ENCODE results near the gene BLCAP. TPM values are rescaled to one million over a fixed set of nuclear protein-coding genes. Genes with fewer than 3 reads are reported as not detected.

The BLCAP gene
- total RNA-seq, 1 donor from 2014 or later = 91.8 TPM

DNA sequence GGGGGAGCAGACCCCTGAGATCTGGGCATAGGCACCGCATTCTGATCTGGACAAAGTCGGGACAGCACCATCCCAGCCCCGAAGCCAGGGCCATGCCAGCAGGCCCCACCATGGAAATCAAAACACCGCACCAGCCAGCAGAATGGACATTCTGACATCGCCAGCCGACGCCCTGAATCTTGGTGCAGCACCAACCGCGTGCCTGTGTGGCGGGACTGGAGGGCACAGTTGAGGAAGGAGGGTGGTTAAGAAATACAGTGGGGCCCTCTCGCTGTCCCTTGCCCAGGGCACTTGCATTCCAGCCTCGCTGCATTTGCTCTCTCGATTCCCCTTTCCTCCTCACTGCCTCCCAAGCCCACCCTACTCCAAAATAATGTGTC, 4.7 kb downstream of the BLCAP start:
- no peak overlapping the region for H3K4me3 ChIP-seq
- no peaks in the 10 kb centered on the region for H3K27me3 ChIP-seq (ENCODE audit: low read depth)
- H3K36me3 ChIP-seq = peaks cover 15% of the 10 kb centered on the region
- intact Hi-C loops (cut with micrococcal nuclease) = no loop called here
- no peak for TF ChIP-seq CTCF (IDR thresholded peaks at IDR 0.05; ENCODE audit: borderline replicate concordance)
- DNase-seq = no peak
- peaks cover 96% of the 10 kb centered on the region for H3K4me1 ChIP-seq
- no peaks in the 10 kb centered on the region for H3K9me3 ChIP-seq (replicated peaks)
- H3K27ac ChIP-seq (replicated peaks) = peak overlapping the region; percentile 25

DNA sequence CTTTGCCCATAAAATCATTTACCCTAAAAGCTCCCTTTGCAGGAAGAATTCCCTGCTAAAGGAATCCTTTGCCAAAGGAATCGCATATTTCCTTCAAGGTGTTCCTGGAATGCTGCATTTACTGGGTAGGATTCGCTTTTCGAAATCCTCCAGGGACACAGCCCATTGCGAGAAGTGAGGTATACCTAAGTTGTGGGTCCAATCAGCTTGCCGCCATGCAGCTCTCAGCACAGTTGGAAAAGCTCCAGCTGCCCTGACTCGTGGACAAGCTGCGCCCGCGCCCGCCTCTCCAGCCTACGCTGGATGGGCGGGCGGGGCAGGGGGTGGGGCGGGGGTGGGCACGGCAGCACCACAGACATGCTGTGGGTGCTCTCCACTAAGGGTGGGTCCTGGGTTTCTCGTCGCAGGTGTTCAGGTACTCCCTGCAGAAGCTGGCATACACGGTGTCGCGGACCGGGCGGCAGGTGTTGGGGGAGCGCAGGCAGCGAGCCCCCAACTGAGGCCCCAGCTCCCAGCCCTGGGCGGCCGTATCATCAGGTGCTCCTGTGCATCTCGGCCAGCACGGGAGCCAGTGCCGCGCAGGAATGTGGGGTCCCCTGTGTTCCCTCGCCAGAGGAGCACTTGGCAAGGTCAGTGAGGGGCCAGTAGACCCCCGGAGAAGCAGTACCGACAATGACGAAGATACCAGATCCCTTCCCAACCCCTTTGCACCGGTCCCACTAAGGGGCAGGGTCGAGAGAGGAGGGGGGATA, 5.2 kb downstream of the BLCAP start:
- Histone ChIP-seq H3K4me1 (peaks cover 100% of the 10 kb centered on the region), H3K27me3 (ENCODE audit: low read depth) (no peaks in the 10 kb centered on the region), H3K27ac (replicated peaks) (peak overlapping the region; percentile 25), H3K9me3 (replicated peaks) (no peaks in the 10 kb centered on the region), H3K4me3 (peak overlapping the region; percentile 20), H3K36me3 (peaks cover 19% of the 10 kb centered on the region)
- peak; percentile 66 for DNase-seq
- no peak for TF ChIP-seq CTCF (IDR thresholded peaks at IDR 0.05; ENCODE audit: borderline replicate concordance)
- intact Hi-C loops (cut with micrococcal nuclease) = no loop called here

DNA sequence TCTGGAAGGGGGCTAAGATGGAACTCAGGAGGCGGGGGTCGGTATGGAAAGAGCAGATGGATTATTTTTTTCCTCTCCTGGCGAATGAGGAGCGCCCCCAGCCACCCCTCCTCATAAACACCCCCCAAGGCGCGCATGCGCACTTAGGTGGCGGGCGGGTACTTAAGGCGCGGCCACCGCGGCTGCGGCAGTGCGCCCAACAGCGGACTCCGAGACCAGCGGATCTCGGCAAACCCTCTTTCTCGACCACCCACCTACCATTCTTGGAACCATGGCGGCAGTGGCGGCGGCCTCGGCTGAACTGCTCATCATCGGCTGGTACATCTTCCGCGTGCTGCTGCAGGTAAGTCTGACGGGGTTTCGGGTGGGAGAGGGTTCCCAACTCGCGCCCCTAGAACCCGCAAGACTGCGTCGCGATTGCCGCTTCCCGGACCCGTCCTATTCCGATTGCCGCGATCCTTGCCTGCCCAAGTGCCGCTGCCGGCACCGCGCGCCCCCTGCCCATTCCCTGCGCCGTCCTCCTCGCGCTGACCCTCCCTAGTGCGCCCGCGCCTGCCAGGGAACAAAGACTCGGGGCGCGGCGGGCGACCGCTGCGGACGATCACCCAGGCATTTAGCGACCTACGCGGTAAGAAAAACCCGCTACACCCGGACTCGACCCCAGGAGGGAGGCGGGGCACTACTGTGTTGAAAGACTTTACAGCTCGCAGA, 6.5 kb downstream of the BLCAP start, which contains the start of gene NNAT:
Gene NNAT (plus strand): TSS at position 190 of the 711 bp plus-strand sequence. CDS start 82 bp downstream, at position 272.
- H3K4me1 ChIP-seq = peaks cover 99% of the 10 kb centered on the region
- intact Hi-C loops (cut with micrococcal nuclease) = no loop called here
- no peak for TF ChIP-seq CTCF (IDR thresholded peaks at IDR 0.05; ENCODE audit: borderline replicate concordance)
- H3K27ac ChIP-seq (replicated peaks) = peak within 1 kb of the TSS; percentile 77
- no peaks in the 10 kb centered on the region for H3K27me3 ChIP-seq (ENCODE audit: low read depth)
- no peak for DNase-seq
- peak within 1 kb of the TSS; percentile 24 for H3K4me3 ChIP-seq
- peaks cover 20% of the 10 kb centered on the region for H3K36me3 ChIP-seq
- no peaks in the 10 kb centered on the region for H3K9me3 ChIP-seq (replicated peaks)

DNA sequence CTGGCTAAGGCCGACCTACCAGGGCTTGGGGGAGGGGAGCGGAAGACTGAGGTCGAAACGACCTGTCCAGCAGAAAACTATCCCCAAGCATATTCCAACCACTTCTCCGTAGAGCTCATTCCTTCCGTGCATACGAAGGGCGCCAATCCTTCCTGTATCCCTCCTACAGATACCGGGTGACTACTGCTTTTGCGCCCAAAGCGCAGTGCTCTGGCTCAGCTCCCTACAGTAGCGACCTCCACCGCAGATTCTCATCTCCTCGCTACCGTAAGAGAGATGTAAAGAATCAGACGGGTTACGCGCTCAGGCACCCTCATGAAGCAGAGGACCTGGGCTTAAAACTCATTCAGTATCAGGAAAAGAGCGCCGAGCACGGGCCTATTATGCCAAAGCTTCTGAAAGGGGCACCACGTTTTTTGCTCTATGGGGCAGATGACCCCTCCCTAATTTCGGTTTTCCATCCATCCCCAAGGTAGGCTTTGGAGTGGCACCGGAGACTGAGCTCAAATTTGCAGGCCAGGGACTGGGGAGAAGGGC, 7.2 kb downstream of the BLCAP start:
- H3K27ac ChIP-seq (replicated peaks) = no peak overlapping the region

More for the DNA sequence above, 7.2 kb downstream of the BLCAP start:
- peaks cover 99% of the 10 kb centered on the region for H3K4me1 ChIP-seq
- H3K36me3 ChIP-seq = peaks cover 20% of the 10 kb centered on the region
- intact Hi-C loops (cut with micrococcal nuclease) = no loop called here
- no peaks in the 10 kb centered on the region for H3K27me3 ChIP-seq (ENCODE audit: low read depth)
- TF ChIP-seq CTCF (IDR thresholded peaks at IDR 0.05; ENCODE audit: borderline replicate concordance) = no peak
- H3K4me3 ChIP-seq = no peak overlapping the region
- DNase-seq = no peak
- H3K9me3 ChIP-seq (replicated peaks) = no peaks in the 10 kb centered on the region

Data from left ventricle myocardium inferior (tissue), 1 donor.